ENCODE results near the gene NPR1.
"Not testable (repeated sequence)": the region's sequence is repeated elsewhere in the genome, so short reads cannot be mapped to it uniquely, and the experiment has no call there.

NPR1 gene

GRCh38 chr1:153658400-153659174, 19.9 kb upstream of the NPR1 start, which contains the start of gene SNAPIN:
Gene SNAPIN (plus strand): TSS chr1:153658703. CDS start chr1:153658744, 41 bp downstream.
- H3K27ac ChIP-seq = peak within 1 kb of the TSS; percentile 76
- H3K9me3 ChIP-seq (ENCODE audit: low read depth, low read length) = no peaks in the 10 kb centered on the region
- H3K36me3 ChIP-seq (ENCODE audit: insufficient read depth, low read length) = peaks cover 30% of the 10 kb centered on the region
- TF ChIP-seq POLR2AphosphoS5 (IDR thresholded peaks at IDR 0.05; ENCODE audit: borderline replicate concordance, low read depth, low read length) = peak; percentile 89
- no peak for TF ChIP-seq EZH2 (IDR thresholded peaks at IDR 0.05)
- H3K9ac ChIP-seq (ENCODE audit: insufficient read length) = peak within 1 kb of the TSS; percentile 91
- no peak for DNase-seq (ENCODE audit: low read depth, low spot score)
- peak within 1 kb of the TSS; percentile 99 for H3K4me3 ChIP-seq

GRCh38 chr1:153659175-153659534, 19.3 kb upstream of the NPR1 start:
- peak overlapping the region; percentile 91 for H3K9ac ChIP-seq (ENCODE audit: insufficient read length)
- H3K4me3 ChIP-seq = peak overlapping the region; percentile 99
- DNase-seq (ENCODE audit: low read depth, low spot score) = no peak
- no peaks in the 10 kb centered on the region for H3K9me3 ChIP-seq (ENCODE audit: low read depth, low read length)
- H3K27ac ChIP-seq = no peak overlapping the region
- H3K36me3 ChIP-seq (ENCODE audit: insufficient read depth, low read length) = peaks cover 36% of the 10 kb centered on the region
- TF ChIP-seq POLR2AphosphoS5 (IDR thresholded peaks at IDR 0.05; ENCODE audit: borderline replicate concordance, low read depth, low read length) (no peak), FOXP2 (optimal IDR thresholded peaks at IDR 0.05; ENCODE audit: control extremely low read depth, extremely low read length, insufficient read depth) (no peak), EZH2 (IDR thresholded peaks at IDR 0.05) (no peak)

- no peak for DNase-seq (ENCODE audit: low read depth, low spot score)
- H3K27ac ChIP-seq = no peak overlapping the region
- no peak for TF ChIP-seq FOXP2 (optimal IDR thresholded peaks at IDR 0.05; ENCODE audit: control extremely low read depth, extremely low read length, insufficient read depth)
- TF ChIP-seq EZH2 (IDR thresholded peaks at IDR 0.05) = no peak
- TF ChIP-seq POLR2AphosphoS5 (IDR thresholded peaks at IDR 0.05; ENCODE audit: borderline replicate concordance, low read depth, low read length) = no peak
These were observed 18.8 kb upstream of the NPR1 start for GRCh38 chr1:153659656-153660055.

GRCh38 chr1:153661111-153661708, 17.3 kb upstream of the NPR1 start:
- peak overlapping the region; percentile 33 for H3K4me3 ChIP-seq
- peaks cover 56% of the 10 kb centered on the region for H3K36me3 ChIP-seq (ENCODE audit: insufficient read depth, low read length)
- peak overlapping the region; percentile 19 for H3K9ac ChIP-seq (ENCODE audit: insufficient read length)
- peak; percentile 47 for DNase-seq (ENCODE audit: low read depth, low spot score)
- no peaks in the 10 kb centered on the region for H3K9me3 ChIP-seq (ENCODE audit: low read depth, low read length)
- peak overlapping the region; percentile 85 for H3K27ac ChIP-seq
- TF ChIP-seq POLR2AphosphoS5 (IDR thresholded peaks at IDR 0.05; ENCODE audit: borderline replicate concordance, low read depth, low read length) (peak; percentile 56; the same call in 1 of the 2 replicates), EZH2 (IDR thresholded peaks at IDR 0.05) (no peak)

More at GRCh38 chr1:153659656-153660055, 18.8 kb upstream of the NPR1 start:
- Histone ChIP-seq H3K4me3 (peak overlapping the region; percentile 99), H3K9me3 (ENCODE audit: low read depth, low read length) (no peaks in the 10 kb centered on the region), H3K9ac (ENCODE audit: insufficient read length) (peak overlapping the region; percentile 91), H3K36me3 (ENCODE audit: insufficient read depth, low read length) (peaks cover 41% of the 10 kb centered on the region)

GRCh38 chr1:153662269-153662668, 16.2 kb upstream of the NPR1 start:
- TF ChIP-seq FOXP2 (optimal IDR thresholded peaks at IDR 0.05; ENCODE audit: control extremely low read depth, extremely low read length, insufficient read depth) (no peak), POLR2AphosphoS5 (IDR thresholded peaks at IDR 0.05; ENCODE audit: borderline replicate concordance, low read depth, low read length) (no peak), EZH2 (IDR thresholded peaks at IDR 0.05) (no peak)
- H3K4me3 ChIP-seq = no peak overlapping the region
- DNase-seq (ENCODE audit: low read depth, low spot score) = no peak
- peak overlapping the region; percentile 85 for H3K27ac ChIP-seq
- no peak overlapping the region for H3K9ac ChIP-seq (ENCODE audit: insufficient read length)
- no peaks in the 10 kb centered on the region for H3K9me3 ChIP-seq (ENCODE audit: low read depth, low read length)
- H3K36me3 ChIP-seq (ENCODE audit: insufficient read depth, low read length) = peaks cover 67% of the 10 kb centered on the region

GRCh38 chr1:153663211-153663610, 15.3 kb upstream of the NPR1 start:
- Histone ChIP-seq H3K36me3 (ENCODE audit: insufficient read depth, low read length) (peaks cover 76% of the 10 kb centered on the region), H3K27ac (peak overlapping the region; percentile 85), H3K9ac (ENCODE audit: insufficient read length) (no peak overlapping the region), H3K9me3 (ENCODE audit: low read depth, low read length) (no peaks in the 10 kb centered on the region), H3K4me3 (no peak overlapping the region)
- no peak for TF ChIP-seq FOXP2 (optimal IDR thresholded peaks at IDR 0.05; ENCODE audit: control extremely low read depth, extremely low read length, insufficient read depth)
- TF ChIP-seq EZH2 (IDR thresholded peaks at IDR 0.05) = no peak
- TF ChIP-seq POLR2AphosphoS5 (IDR thresholded peaks at IDR 0.05; ENCODE audit: borderline replicate concordance, low read depth, low read length) = peak; percentile 13; the same call in 1 of the 2 replicates
- no peak for DNase-seq (ENCODE audit: low read depth, low spot score)

GRCh38 chr1:153667439-153667838, 11.0 kb upstream of the NPR1 start:
- H3K4me3 ChIP-seq = no peak overlapping the region
- DNase-seq (ENCODE audit: low read depth, low spot score) = no peak
- TF ChIP-seq FOXP2 (optimal IDR thresholded peaks at IDR 0.05; ENCODE audit: control extremely low read depth, extremely low read length, insufficient read depth) (no peak), EZH2 (IDR thresholded peaks at IDR 0.05) (no peak), POLR2AphosphoS5 (IDR thresholded peaks at IDR 0.05; ENCODE audit: borderline replicate concordance, low read depth, low read length) (no peak)
- no peaks in the 10 kb centered on the region for H3K9me3 ChIP-seq (ENCODE audit: low read depth, low read length)
- peaks cover 78% of the 10 kb centered on the region for H3K36me3 ChIP-seq (ENCODE audit: insufficient read depth, low read length)
- H3K27ac ChIP-seq = no peak overlapping the region
- H3K9ac ChIP-seq (ENCODE audit: insufficient read length) = peak overlapping the region; percentile 26

- H3K9ac ChIP-seq (ENCODE audit: insufficient read length); DNase-seq (ENCODE audit: low read depth, low spot score); H3K9me3 ChIP-seq (ENCODE audit: low read depth, low read length); H3K4me3 ChIP-seq; H3K27ac ChIP-seq: not testable (repeated sequence)
- H3K36me3 ChIP-seq (ENCODE audit: insufficient read depth, low read length) = peaks cover 66% of the 10 kb centered on the region
These were observed 9.8 kb upstream of the NPR1 start for GRCh38 chr1:153668672-153669071.

Measured in SK-N-MC (cell line).